ENCODE results near the gene PHACTR1. TPM values are rescaled to one million over a fixed set of nuclear protein-coding genes. Genes with fewer than 3 reads are reported as not detected.

Gene PHACTR1
- polyA plus RNA-seq, 1 experiment = not detected

- no peak overlapping the region for H3K4me3 ChIP-seq (ENCODE audit: low read depth, low read length)
- no peaks in the 10 kb centered on the region for H3K27me3 ChIP-seq (ENCODE audit: control insufficient read depth, insufficient read depth, low read length)
- no peaks in the 10 kb centered on the region for H3K9me3 ChIP-seq (ENCODE audit: control insufficient read depth, insufficient read depth, low read length)
- no peak for DNase-seq (ENCODE audit: low read depth, low spot score)
- H3K27ac ChIP-seq (ENCODE audit: low read depth, low read length) = no peak overlapping the region
- POLR2A ChIA-PET = no interaction called here
- CTCF ChIA-PET = no interaction called here
- TF ChIP-seq CTCF (IDR thresholded peaks at IDR 0.05; ENCODE audit: low read depth, low read length) = no peak
Observed at GRCh38 chr6:12798326-12798725, 81.8 kb downstream of the PHACTR1 start.

- POLR2A ChIA-PET = no interaction called here
- CTCF ChIA-PET = no interaction called here
- no peak overlapping the region for H3K27ac ChIP-seq (ENCODE audit: low read depth, low read length)
- H3K4me3 ChIP-seq (ENCODE audit: low read depth, low read length) = no peak overlapping the region
- no peak for TF ChIP-seq CTCF (IDR thresholded peaks at IDR 0.05; ENCODE audit: low read depth, low read length)
- H3K9me3 ChIP-seq (ENCODE audit: control insufficient read depth, insufficient read depth, low read length) = no peaks in the 10 kb centered on the region
- no peaks in the 10 kb centered on the region for H3K27me3 ChIP-seq (ENCODE audit: control insufficient read depth, insufficient read depth, low read length)
- DNase-seq (ENCODE audit: low read depth, low spot score) = no peak
Observed at GRCh38 chr6:12800120-12800519, 83.6 kb downstream of the PHACTR1 start.

- H3K27me3 ChIP-seq (ENCODE audit: control insufficient read depth, insufficient read depth, low read length) = no peaks in the 10 kb centered on the region
- DNase-seq (ENCODE audit: low read depth, low spot score) = no peak
- CTCF ChIA-PET = no interaction called here
- H3K4me3 ChIP-seq (ENCODE audit: low read depth, low read length) = no peak overlapping the region
- no peak for TF ChIP-seq CTCF (IDR thresholded peaks at IDR 0.05; ENCODE audit: low read depth, low read length)
- H3K27ac ChIP-seq (ENCODE audit: low read depth, low read length) = no peak overlapping the region
- POLR2A ChIA-PET = no interaction called here
- no peaks in the 10 kb centered on the region for H3K9me3 ChIP-seq (ENCODE audit: control insufficient read depth, insufficient read depth, low read length)
Observed at GRCh38 chr6:12801141-12801540, 84.6 kb downstream of the PHACTR1 start.

GRCh38 chr6:12802440-12802839 lies 85.9 kb downstream of the PHACTR1 start:
- H3K27ac ChIP-seq (ENCODE audit: low read depth, low read length) = no peak overlapping the region
- H3K9me3 ChIP-seq (ENCODE audit: control insufficient read depth, insufficient read depth, low read length) = no peaks in the 10 kb centered on the region
- H3K4me3 ChIP-seq (ENCODE audit: low read depth, low read length) = no peak overlapping the region
- no peak for TF ChIP-seq CTCF (IDR thresholded peaks at IDR 0.05; ENCODE audit: low read depth, low read length)
- POLR2A ChIA-PET = no interaction called here
- CTCF ChIA-PET = no interaction called here
- H3K27me3 ChIP-seq (ENCODE audit: control insufficient read depth, insufficient read depth, low read length) = no peaks in the 10 kb centered on the region
- no peak for DNase-seq (ENCODE audit: low read depth, low spot score)

GRCh38 chr6:12803486-12803885 lies 86.9 kb downstream of the PHACTR1 start:
- ChIA-PET CTCF (no interaction called here), POLR2A (no interaction called here)
- no peak for DNase-seq (ENCODE audit: low read depth, low spot score)
- H3K27me3 ChIP-seq (ENCODE audit: control insufficient read depth, insufficient read depth, low read length) = no peaks in the 10 kb centered on the region
- no peak overlapping the region for H3K4me3 ChIP-seq (ENCODE audit: low read depth, low read length)
- H3K27ac ChIP-seq (ENCODE audit: low read depth, low read length) = no peak overlapping the region
- no peak for TF ChIP-seq CTCF (IDR thresholded peaks at IDR 0.05; ENCODE audit: low read depth, low read length)
- no peaks in the 10 kb centered on the region for H3K9me3 ChIP-seq (ENCODE audit: control insufficient read depth, insufficient read depth, low read length)
